Keratinocyte (primary cell): ENCODE measurements around the gene TRAPPC1. TPM values are rescaled to one million over a fixed set of nuclear protein-coding genes. Genes with fewer than 3 reads are reported as not detected.
A peak's percentile ranks its signal among the peaks of the same experiment; 100 is the strongest.

Source experiments
- DNase-seq: peaks from one replicate; pipeline ENCODE4 v3.0.0-alpha.2; 2011; ENCODE audit warnings: low read depth, missing footprints, low spot score
- FAIRE-seq: peaks from 2 replicates; lab custom pipeline; 2011; peaks lifted over from hg19 to GRCh38; lab: Jason Lieb, UNC
- H2AFZ ChIP-seq: 2 replicates; pipeline ENCODE4 v1.6.0; 2012; ENCODE audit warnings: low read length, control low read depth, inconsistent platforms; ENCODE audit not compliant: control insufficient read depth
- H3K27ac ChIP-seq: 2 replicates; pipeline ENCODE4 v1.5.1; 2011; ENCODE audit warnings: low read length; ENCODE audit not compliant: control insufficient read depth, insufficient read depth
- H3K27me3 ChIP-seq: 3 replicates; pipeline ENCODE4 v1.6.0; 2011; ENCODE audit warnings: low read length; ENCODE audit not compliant: control insufficient read depth, insufficient read depth; ENCODE audit errors: extremely low read depth
- H3K36me3 ChIP-seq, 2 experiments: 2 replicates in 1 of 2; 3 replicates in 1 of 2; pipeline ENCODE4 v1.5.1; 2011; ENCODE audit warnings: low read length in 2 of 2, mild to moderate bottlenecking in 1 of 2; ENCODE audit not compliant: control insufficient read depth in 2 of 2, insufficient read depth in 2 of 2; ENCODE audit errors: extremely low read depth in 1 of 2
- H3K4me1 ChIP-seq: 3 replicates; pipeline ENCODE4 v1.5.1; 2011; ENCODE audit warnings: low read length; ENCODE audit not compliant: control insufficient read depth, insufficient read depth; ENCODE audit errors: extremely low read depth
- H3K4me2 ChIP-seq: 3 replicates; pipeline ENCODE4 v1.6.0; 2011; ENCODE audit warnings: low read depth, low read length; ENCODE audit not compliant: control insufficient read depth, insufficient read depth; ENCODE audit errors: extremely low read depth
- H3K4me3 ChIP-seq, 3 experiments: fragments of 200-600 bp in 1 of 3; sonication (generic) in 1 of 3; 2 replicates in 2 of 3; 3 replicates in 1 of 3; pipeline ENCODE4 v1.5.1; 2011 to 2016; ENCODE audit warnings: low read length in 3 of 3, mild to moderate bottlenecking in 3 of 3, control low read depth in 2 of 3, inconsistent platforms in 1 of 3, low read depth in 1 of 3, mixed read lengths in 1 of 3, mixed run types in 1 of 3, moderate library complexity in 1 of 3; ENCODE audit not compliant: control insufficient read depth in 2 of 3, insufficient read depth in 2 of 3; ENCODE audit errors: extremely low read depth in 1 of 3
- H3K79me2 ChIP-seq: 2 replicates; pipeline ENCODE4 v1.6.0; 2012; ENCODE audit warnings: low read length; ENCODE audit not compliant: control insufficient read depth, insufficient read depth
- H3K9ac ChIP-seq: 3 replicates; pipeline ENCODE4 v1.6.0; 2011; ENCODE audit warnings: low read length; ENCODE audit not compliant: control insufficient read depth, insufficient read depth; ENCODE audit errors: extremely low read depth
- H3K9me1 ChIP-seq: 3 replicates; pipeline ENCODE4 v1.6.0; 2011; ENCODE audit warnings: low read length; ENCODE audit not compliant: control insufficient read depth, insufficient read depth; ENCODE audit errors: extremely low read depth
- H3K9me3 ChIP-seq: 2 replicates; pipeline ENCODE4 v1.5.1; 2012; ENCODE audit warnings: low read depth, low read length; ENCODE audit not compliant: control insufficient read depth
- H4K20me1 ChIP-seq: 3 replicates; pipeline ENCODE4 v1.6.0; 2011; ENCODE audit warnings: low read length; ENCODE audit not compliant: control insufficient read depth, insufficient read depth; ENCODE audit errors: extremely low read depth
- CTCF ChIP-seq, 3 experiments: IDR thresholded peaks in 1 of 3; conservative IDR thresholded peaks in 1 of 3; optimal IDR thresholded peaks in 1 of 3; 2 replicates in 2 of 3; 3 replicates in 1 of 3; pipeline versions ENCODE3 to v1.5.1; 2011; ENCODE audit warnings: low read length in 3 of 3, mild to moderate bottlenecking in 3 of 3, moderate library complexity in 2 of 3, control low read depth in 1 of 3, inconsistent platforms in 1 of 3; ENCODE audit not compliant: insufficient read depth in 2 of 3; ENCODE audit errors: extremely low read depth in 1 of 3
- EZH2 ChIP-seq: IDR thresholded peaks from one replicate; pipeline ENCODE4 v1.6.1; 2012; ENCODE audit warnings: inconsistent platforms, mild to moderate bottlenecking, low read length, moderate library complexity
- dilution Hi-C: fragments of 300-500 bp; cut with MboI; formaldehyde crosslinking; loops from one replicate; pipeline ENCODE4 v1.7.0; 2020; ENCODE audit warnings: low sequenced_read_pairs; ENCODE audit not compliant: extremely low pct_ligation_motif_present
- polyA plus RNA-seq, 5 experiments: library from polyadenylated mRNA; depleted of rRNA in 3 of 5; stranded (reverse) in 3 of 5; stranded (forward) in 1 of 5; unstranded in 1 of 5; fragments of >200 nt; gene quantifications; 1 replicate in 1 of 5; 2 replicates in 3 of 5; 3 replicates in 1 of 5; pipeline versions ENCODE4 v1.2.1 to v1.2.3, GENCODE V29; 2011 to 2012; ENCODE audit warnings: missing spikeins in 2 of 5, low read depth in 1 of 5, low replicate concordance in 1 of 5

The TRAPPC1 gene
- polyA plus RNA-seq, 1 donor (not counting 4 experiments of a cell fraction or from before 2014, with no cell fraction given): 128 TPM

GRCh38 chr17:7959503-7960253, 27.9 kb upstream of the TRAPPC1 start:
- Histone ChIP-seq H3K27me3 (peaks cover 5% of the 10 kb centered on the region), H2AFZ (no peak overlapping the region), H3K36me3 (no peaks in the 10 kb centered on the region), H3K4me2 (no peak overlapping the region), H3K9me1 (no peaks in the 10 kb centered on the region), H4K20me1 (no peaks in the 10 kb centered on the region), H3K27ac (no peak overlapping the region), H3K4me1 (no peaks in the 10 kb centered on the region), H3K9me3 (no peaks in the 10 kb centered on the region), H3K79me2 (no peaks in the 10 kb centered on the region), H3K9ac (no peak overlapping the region), H3K4me3 (no peak overlapping the region)
- DNase-seq (no peak), FAIRE-seq (peak; percentile 5)
- dilution Hi-C loops: no loop called here
- no peak for TF ChIP-seq CTCF (optimal IDR thresholded peaks at IDR 0.05 in 1 of 3, IDR thresholded peaks at IDR 0.05 in 1 of 3, conservative IDR thresholded peaks at IDR 0.05 in 1 of 3; ENCODE audit: extremely low read depth in 1 of 3, insufficient read depth in 2 of 3, low read length in 3 of 3)
- no peak for TF ChIP-seq EZH2

GRCh38 chr17:7956228-7956965, 24.7 kb upstream of the TRAPPC1 start:
- H3K27me3 ChIP-seq: peaks cover 5% of the 10 kb centered on the region
- H3K9me3 ChIP-seq: no peaks in the 10 kb centered on the region
- H3K36me3 ChIP-seq: no peaks in the 10 kb centered on the region
- H3K9me1 ChIP-seq: no peaks in the 10 kb centered on the region
- no peak for TF ChIP-seq EZH2
- TF ChIP-seq CTCF (optimal IDR thresholded peaks at IDR 0.05 in 1 of 3, IDR thresholded peaks at IDR 0.05 in 1 of 3, conservative IDR thresholded peaks at IDR 0.05 in 1 of 3; ENCODE audit: extremely low read depth in 1 of 3, insufficient read depth in 2 of 3, low read length in 3 of 3): no peak
- H3K4me3 ChIP-seq: no peak overlapping the region
- no peak for FAIRE-seq
- no peak overlapping the region for H3K27ac ChIP-seq
- H3K9ac ChIP-seq: no peak overlapping the region
- no peak overlapping the region for H3K4me2 ChIP-seq
- no peaks in the 10 kb centered on the region for H3K79me2 ChIP-seq
- H3K4me1 ChIP-seq: no peaks in the 10 kb centered on the region
- H4K20me1 ChIP-seq: no peaks in the 10 kb centered on the region
- H2AFZ ChIP-seq: no peak overlapping the region
- dilution Hi-C loops: no loop called here
- DNase-seq: no peak
